NB4 (cell line): ENCODE results near the gene SKP1.

Source experiments
- DNase-seq: peaks from one replicate; pipeline ENCODE4 v3.0.0; 2010; ENCODE audit warnings: low read depth
- H3K4me3 ChIP-seq: one replicate; pipeline ENCODE4 v1.5.1; 2011; ENCODE audit warnings: mild to moderate bottlenecking, low read depth, low read length, moderate library complexity
- CTCF ChIP-seq: IDR thresholded peaks from one replicate; pipeline ENCODE4 v1.5.1; 2012; ENCODE audit warnings: low read depth, low read length
- MAX ChIP-seq: IDR thresholded peaks from 2 replicates; pipeline ENCODE4 v1.6.1; 2011; ENCODE audit warnings: low read depth, low read length
- MYC ChIP-seq: IDR thresholded peaks from 2 replicates; pipeline ENCODE4 v1.6.1; 2011; ENCODE audit warnings: low read depth, low read length
- POLR2A ChIP-seq: IDR thresholded peaks from 2 replicates; pipeline ENCODE4 v1.6.1; 2011; ENCODE audit warnings: mild to moderate bottlenecking; ENCODE audit not compliant: insufficient read length; ENCODE audit errors: extremely low read depth

Gene SKP1

GRCh38 chr5:134183481-134183880 is 6.7 kb upstream of the SKP1 start:
- DNase-seq, result no peak

GRCh38 chr5:134178096-134178419 is 1.3 kb upstream of the SKP1 start:
- H3K4me3 ChIP-seq, result no peak overlapping the region
- DNase-seq, result no peak
- TF ChIP-seq POLR2A (no peak), CTCF (no peak), MYC (no peak), MAX (no peak)

More at GRCh38 chr5:134183481-134183880, 6.7 kb upstream of the SKP1 start:
- TF ChIP-seq MAX (no peak), MYC (no peak), POLR2A (no peak), CTCF (no peak)
- H3K4me3 ChIP-seq, result no peak overlapping the region

- no peak for DNase-seq
- H3K4me3 ChIP-seq, result peak overlapping the region; percentile 97
- no peak for TF ChIP-seq POLR2A
- no peak for TF ChIP-seq MAX
- TF ChIP-seq MYC, result no peak
- TF ChIP-seq CTCF, result no peak
Measured at GRCh38 chr5:134177369-134178095, 782 bp upstream of the SKP1 start.

GRCh38 chr5:134175921-134176510 is 734 bp downstream of the SKP1 start:
- peak; percentile 46 for DNase-seq
- H3K4me3 ChIP-seq, result peak overlapping the region; percentile 97
- TF ChIP-seq MYC (no peak), MAX (no peak), POLR2A (no peak)

GRCh38 chr5:134174841-134175839 is 1.6 kb downstream of the SKP1 start:
- TF ChIP-seq CTCF, result no peak
- TF ChIP-seq MYC, result no peak
- TF ChIP-seq MAX, result no peak
- TF ChIP-seq POLR2A, result no peak
- peak overlapping the region; percentile 97 for H3K4me3 ChIP-seq
- peak; percentile 51 for DNase-seq
